GM12801 (cell line): Measurements from ENCODE around the gene RALGPS1.

Experiments
- CTCF ChIP-seq: IDR thresholded peaks from one replicate; pipeline ENCODE4 v1.5.1; 2011; ENCODE audit warnings: control low read depth; ENCODE audit not compliant: insufficient read length; ENCODE audit errors: extremely low read depth

RALGPS1 gene

GRCh38 chr9:127245637-127246164 lies 331.1 kb downstream of the RALGPS1 start:
- no peak for TF ChIP-seq CTCF

DNA sequence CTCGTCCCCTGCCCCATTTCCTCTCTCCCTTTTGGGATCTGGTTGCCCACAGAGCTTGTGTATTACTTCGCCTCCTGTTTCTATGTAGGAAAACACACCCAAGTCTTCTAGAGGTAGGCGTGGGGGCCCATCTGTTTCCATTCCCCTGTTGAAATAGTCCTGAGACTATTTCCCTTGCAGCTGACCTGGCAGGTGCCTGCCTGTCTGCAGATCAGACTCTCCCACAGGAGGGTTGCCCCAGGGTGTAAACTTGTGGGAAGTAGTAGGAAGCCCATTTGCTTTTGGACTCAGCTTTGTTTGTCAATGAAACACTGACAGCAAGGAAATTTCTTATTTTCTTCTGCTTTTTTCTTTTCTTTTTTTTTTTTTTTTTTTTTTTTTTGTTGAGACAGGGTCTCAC lies 333.7 kb downstream of the RALGPS1 start:
- TF ChIP-seq CTCF: no peak

DNA sequence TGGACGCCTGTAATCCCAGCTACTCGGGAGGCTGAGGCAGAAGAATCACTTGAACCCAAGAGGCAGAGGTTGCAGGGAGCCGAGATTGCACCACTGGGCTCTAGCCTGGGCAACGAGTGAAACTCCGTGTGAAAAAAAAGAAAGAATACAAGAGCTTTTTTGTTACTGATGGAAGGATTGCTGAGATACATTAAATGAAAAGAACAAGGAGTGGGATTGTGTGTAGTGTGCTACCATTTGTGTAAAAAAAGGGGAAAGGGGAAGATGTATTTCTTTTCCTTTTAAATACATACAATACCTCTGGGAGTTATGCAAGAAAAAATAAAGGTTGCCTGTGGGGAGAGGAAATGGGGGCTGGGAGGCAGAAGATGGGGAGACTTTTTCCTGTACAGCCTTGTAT lies 335.3 kb downstream of the RALGPS1 start:
- no peak for TF ChIP-seq CTCF

DNA sequence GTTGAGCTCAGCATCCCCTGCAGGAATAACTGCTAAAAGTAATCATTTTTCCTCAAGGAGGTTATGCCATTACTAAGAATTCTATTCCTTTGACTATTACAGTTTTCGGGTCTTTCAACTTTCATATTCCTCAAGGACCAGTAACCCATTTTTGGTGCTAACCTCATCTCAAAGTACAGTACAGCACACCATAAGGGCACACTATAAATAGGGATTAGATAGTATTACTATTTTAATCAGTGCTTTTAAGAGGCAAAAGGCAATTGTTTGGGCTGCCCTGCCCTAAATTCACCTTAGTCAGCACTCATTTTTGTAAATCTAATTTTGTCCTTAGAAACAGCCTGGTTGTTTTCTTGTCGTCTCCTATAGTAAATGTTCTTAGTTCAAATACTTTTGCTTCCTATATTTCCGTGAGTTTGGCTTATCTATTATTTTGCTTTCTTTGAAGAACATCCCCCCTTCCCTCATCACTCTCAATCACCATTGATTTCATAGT lies 336.4 kb downstream of the RALGPS1 start:
- no peak for TF ChIP-seq CTCF

DNA sequence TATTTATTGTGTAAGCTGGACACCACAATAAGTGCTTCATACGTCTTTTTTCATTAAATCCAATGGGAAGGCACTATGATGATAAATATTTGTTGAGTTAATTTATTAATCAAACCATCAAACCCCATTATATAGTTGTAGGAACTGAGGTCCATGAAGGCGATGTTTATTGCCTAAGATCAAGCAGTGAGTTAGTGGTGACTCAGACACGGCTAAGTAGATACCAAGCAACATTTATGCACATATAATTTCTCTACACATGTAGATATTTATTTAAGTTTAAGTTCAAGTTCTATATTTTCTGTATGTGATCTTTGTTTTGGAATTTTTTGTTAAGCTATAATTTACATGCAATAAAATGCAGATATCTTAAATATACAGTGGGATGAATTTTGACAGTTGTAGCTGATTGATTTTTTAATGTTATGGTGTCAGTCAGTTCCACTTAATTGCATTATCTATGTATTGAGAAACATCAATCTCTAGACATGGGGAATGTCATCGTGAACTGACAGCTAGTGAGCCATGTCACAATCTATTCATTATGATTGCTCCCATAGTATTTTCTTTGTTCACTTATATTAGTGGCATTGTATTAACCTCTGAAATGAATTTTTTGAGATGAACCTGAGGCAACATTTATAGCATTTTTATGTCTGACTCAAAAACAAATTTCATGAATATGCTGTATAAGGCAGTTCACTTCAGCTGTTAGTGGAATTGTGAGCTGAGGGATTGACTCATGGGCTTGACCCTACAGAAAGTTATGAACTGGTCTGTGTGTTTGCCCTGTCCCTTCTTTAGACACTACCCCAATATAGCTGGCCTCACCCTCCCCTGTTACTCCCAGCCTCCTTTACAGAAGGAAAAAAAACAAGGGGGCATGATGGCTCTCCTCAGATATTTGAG lies 338.1 kb downstream of the RALGPS1 start:
- TF ChIP-seq CTCF: no peak

- no peak for TF ChIP-seq CTCF
These were observed 338.9 kb downstream of the RALGPS1 start for GRCh38 chr9:127253446-127253845.

- no peak for TF ChIP-seq CTCF
These were observed 341.1 kb downstream of the RALGPS1 start for GRCh38 chr9:127255692-127256091.
